ENCODE measurements around the gene CHML.

Gene CHML

DNA sequence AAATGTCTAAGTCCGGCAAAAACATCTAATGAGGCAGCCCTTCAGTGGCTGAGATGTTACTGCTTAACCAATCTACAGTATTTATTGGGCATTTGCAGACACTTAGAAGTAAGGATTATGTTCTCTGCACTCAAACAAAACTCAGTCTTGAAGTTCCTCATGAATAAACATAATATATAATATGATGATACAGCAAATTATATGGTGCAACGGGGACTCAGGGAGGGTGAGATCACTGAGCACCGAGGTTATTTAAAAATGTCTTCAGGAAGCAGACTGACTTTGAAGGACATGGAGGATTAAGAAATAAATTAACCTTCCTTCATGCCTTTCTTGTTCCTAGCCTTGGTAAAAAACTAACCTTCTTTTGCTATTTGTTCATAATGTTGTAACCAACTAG is 39.8 kb upstream of the CHML start:
- Histone ChIP-seq H3K4me3 (ENCODE audit: low read depth, low read length) (no peak overlapping the region), H3K9me3 (ENCODE audit: severe bottlenecking) (peaks cover 4% of the 10 kb centered on the region), H3K27ac (no peak overlapping the region), H3K36me3 (no peaks in the 10 kb centered on the region), H3K27me3 (ENCODE audit: insufficient read depth, low read depth, severe bottlenecking) (peaks cover 43% of the 10 kb centered on the region)
- TF ChIP-seq, protein P1, sequence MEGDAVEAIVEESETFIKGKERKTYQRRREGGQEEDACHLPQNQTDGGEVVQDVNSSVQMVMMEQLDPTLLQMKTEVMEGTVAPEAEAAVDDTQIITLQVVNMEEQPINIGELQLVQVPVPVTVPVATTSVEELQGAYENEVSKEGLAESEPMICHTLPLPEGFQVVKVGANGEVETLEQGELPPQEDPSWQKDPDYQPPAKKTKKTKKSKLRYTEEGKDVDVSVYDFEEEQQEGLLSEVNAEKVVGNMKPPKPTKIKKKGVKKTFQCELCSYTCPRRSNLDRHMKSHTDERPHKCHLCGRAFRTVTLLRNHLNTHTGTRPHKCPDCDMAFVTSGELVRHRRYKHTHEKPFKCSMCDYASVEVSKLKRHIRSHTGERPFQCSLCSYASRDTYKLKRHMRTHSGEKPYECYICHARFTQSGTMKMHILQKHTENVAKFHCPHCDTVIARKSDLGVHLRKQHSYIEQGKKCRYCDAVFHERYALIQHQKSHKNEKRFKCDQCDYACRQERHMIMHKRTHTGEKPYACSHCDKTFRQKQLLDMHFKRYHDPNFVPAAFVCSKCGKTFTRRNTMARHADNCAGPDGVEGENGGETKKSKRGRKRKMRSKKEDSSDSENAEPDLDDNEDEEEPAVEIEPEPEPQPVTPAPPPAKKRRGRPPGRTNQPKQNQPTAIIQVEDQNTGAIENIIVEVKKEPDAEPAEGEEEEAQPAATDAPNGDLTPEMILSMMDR (IDR thresholded peaks at IDR 0.05; ENCODE audit: low read depth, low read length), result no peak
- no peak for DNase-seq

DNA sequence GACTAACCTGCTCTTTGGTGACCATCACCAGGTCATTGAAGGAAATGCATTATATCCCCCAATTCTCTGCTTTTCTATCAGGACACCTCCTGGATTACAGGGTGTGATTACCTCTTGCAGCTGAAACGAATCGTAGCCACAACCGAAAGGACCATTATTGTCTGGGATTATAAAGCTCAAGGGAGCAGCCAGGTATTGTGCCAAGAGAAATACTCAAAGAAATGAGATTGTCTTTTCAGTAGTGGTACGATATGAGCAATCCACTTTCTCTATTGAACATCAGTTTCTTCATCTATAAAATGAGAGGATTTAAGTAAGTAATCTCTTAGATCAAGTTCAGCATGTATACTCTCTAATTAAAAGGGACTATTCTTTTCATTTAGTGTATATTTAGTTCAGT is 39.2 kb upstream of the CHML start:
- TF ChIP-seq, protein P1 (IDR thresholded peaks at IDR 0.05; ENCODE audit: low read depth, low read length), result no peak
- peaks cover 41% of the 10 kb centered on the region for H3K27me3 ChIP-seq (ENCODE audit: insufficient read depth, low read depth, severe bottlenecking)
- peaks cover 4% of the 10 kb centered on the region for H3K9me3 ChIP-seq (ENCODE audit: severe bottlenecking)
- no peak for DNase-seq
- no peak overlapping the region for H3K27ac ChIP-seq
- no peaks in the 10 kb centered on the region for H3K36me3 ChIP-seq
- H3K4me3 ChIP-seq (ENCODE audit: low read depth, low read length), result no peak overlapping the region

DNA sequence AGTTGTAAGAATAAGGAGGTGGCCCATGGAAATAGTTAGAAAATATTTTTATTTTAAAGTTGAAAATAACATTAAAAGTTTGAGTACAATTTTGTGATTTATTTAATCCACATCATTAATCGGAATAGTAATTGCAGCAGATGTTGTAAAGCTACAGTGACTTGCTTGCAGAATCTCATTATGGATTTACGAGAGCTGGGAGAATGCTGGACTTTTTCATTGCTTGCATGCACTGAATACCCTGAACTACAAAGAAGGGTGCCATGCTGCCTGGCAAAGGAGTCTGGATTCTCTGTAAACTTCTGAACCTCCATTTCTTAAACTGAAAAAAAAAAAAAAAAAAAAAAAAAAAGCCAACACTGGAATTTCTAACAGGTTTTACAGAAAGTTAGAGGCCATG is 38.4 kb upstream of the CHML start:
- Histone ChIP-seq H3K4me3 (ENCODE audit: low read depth, low read length) (no peak overlapping the region), H3K27ac (no peak overlapping the region), H3K9me3 (ENCODE audit: severe bottlenecking) (peaks cover 4% of the 10 kb centered on the region), H3K27me3 (ENCODE audit: insufficient read depth, low read depth, severe bottlenecking) (peaks cover 47% of the 10 kb centered on the region), H3K36me3 (no peaks in the 10 kb centered on the region)
- TF ChIP-seq, protein P1 (IDR thresholded peaks at IDR 0.05; ENCODE audit: low read depth, low read length), result no peak
- no peak for DNase-seq

DNA sequence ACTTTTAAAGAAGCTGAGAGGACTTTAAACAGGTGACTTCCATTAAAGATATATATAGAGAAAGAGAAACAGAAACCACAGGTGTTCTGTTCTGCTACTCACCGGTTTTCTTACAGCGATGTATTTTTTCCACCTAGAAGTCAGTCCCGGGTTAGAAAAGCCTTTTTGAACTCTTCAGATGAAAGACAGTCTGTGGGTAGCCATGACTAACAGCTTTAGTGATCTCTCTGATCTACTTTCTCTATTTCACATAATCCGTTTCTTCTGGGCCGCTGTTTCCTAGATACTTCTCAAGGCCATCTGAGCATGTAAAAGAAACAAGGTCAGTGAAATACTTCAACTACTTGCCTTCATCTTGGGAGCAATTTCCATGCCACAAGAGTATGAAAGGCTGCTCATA is 37.0 kb upstream of the CHML start:
- no peak for DNase-seq
- no peaks in the 10 kb centered on the region for H3K36me3 ChIP-seq
- H3K27me3 ChIP-seq (ENCODE audit: insufficient read depth, low read depth, severe bottlenecking), result peaks cover 60% of the 10 kb centered on the region
- TF ChIP-seq, protein P1 (IDR thresholded peaks at IDR 0.05; ENCODE audit: low read depth, low read length), result no peak
- H3K27ac ChIP-seq, result no peak overlapping the region
- H3K9me3 ChIP-seq (ENCODE audit: severe bottlenecking), result peaks cover 4% of the 10 kb centered on the region
- H3K4me3 ChIP-seq (ENCODE audit: low read depth, low read length), result no peak overlapping the region

DNA sequence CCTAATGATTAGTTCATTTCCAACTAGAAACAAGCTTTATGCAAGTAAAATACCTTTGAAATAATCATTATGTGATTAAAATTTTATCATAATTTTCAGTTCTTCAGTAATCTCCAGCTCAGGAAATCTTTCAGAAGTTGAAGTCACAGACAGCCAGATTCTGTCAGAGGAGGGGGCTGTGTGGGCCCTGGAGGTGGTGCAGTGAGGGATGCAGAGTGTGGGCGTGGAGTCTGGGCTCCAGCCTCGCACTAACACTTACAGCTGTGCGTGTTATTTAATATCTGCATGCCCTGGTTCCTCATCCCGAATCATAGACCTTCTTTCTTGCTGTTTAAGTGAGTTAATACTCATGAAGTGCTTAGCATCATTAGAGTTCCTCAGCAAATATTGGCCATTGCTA is 35.8 kb upstream of the CHML start:
- TF ChIP-seq, protein P1 (IDR thresholded peaks at IDR 0.05; ENCODE audit: low read depth, low read length), result no peak

DNA sequence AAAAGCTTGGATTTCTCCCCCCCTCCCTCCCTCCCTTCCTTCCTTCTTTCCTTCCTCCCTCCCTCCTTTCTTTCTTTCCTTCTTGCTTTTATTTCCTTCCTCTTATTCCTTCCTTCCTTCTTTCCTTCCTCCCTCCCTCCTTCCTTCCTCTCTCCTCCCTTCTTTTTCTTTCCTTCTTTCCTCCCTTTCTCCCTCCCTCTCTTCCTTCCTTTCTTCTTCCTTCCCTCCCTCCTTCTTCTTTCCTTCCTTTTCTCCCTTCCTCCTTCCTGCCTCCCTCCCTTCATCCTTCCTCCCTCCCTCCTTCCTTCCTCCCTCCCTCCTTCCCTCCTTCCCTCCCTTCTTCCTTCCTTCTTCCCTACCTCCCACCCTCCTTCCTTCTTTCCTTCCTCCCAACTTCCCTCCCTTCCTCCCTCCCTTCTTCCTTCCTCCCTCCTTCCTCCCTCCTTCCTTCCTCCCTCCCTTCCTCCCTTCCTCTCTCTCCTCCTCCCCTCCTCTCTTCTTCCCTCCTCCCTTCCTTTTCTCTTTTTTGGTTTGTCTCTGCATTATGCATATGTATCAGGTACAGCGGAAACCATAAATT is 34.7 kb upstream of the CHML start:
- DNase-seq, result no peak
- TF ChIP-seq, protein P1 (IDR thresholded peaks at IDR 0.05; ENCODE audit: low read depth, low read length), result no peak
- no peaks in the 10 kb centered on the region for H3K36me3 ChIP-seq
- peaks cover 78% of the 10 kb centered on the region for H3K27me3 ChIP-seq (ENCODE audit: insufficient read depth, low read depth, severe bottlenecking)
- H3K9me3 ChIP-seq (ENCODE audit: severe bottlenecking), result no peaks in the 10 kb centered on the region
- no peak overlapping the region for H3K4me3 ChIP-seq (ENCODE audit: low read depth, low read length)
- H3K27ac ChIP-seq, result no peak overlapping the region

More for the DNA sequence above, 35.8 kb upstream of the CHML start:
- no peaks in the 10 kb centered on the region for H3K36me3 ChIP-seq
- DNase-seq, result no peak
- no peaks in the 10 kb centered on the region for H3K9me3 ChIP-seq (ENCODE audit: severe bottlenecking)
- peaks cover 72% of the 10 kb centered on the region for H3K27me3 ChIP-seq (ENCODE audit: insufficient read depth, low read depth, severe bottlenecking)
- no peak overlapping the region for H3K4me3 ChIP-seq (ENCODE audit: low read depth, low read length)
- no peak overlapping the region for H3K27ac ChIP-seq

Data from WERI-Rb-1 (cell line).